ENCODE results near the gene FAM89A. TPM values are rescaled to one million over a fixed set of nuclear protein-coding genes. Genes with fewer than 3 reads are reported as not detected.

Gene FAM89A
- total RNA-seq, 1 experiment from 2014 or later = 1.5 TPM

GRCh38 chr1:230994860-230995259 is 45.2 kb downstream of the FAM89A start:
- Mint-ChIP-seq H3K4me1 (no peaks in the 10 kb centered on the region), H3K36me3 (ENCODE audit: insufficient read depth in 1 of 3, low read depth in 3 of 3) (peaks cover 0 to 26% (median 21%) of the 10 kb centered on the region in 3 experiments; a peak in 4 of 7 replicates), H3K9me3 (no peaks in the 10 kb centered on the region), H3K27me3 (ENCODE audit: low read depth) (peaks cover 35% of the 10 kb centered on the region), H3K4me3 (no peak overlapping the region), H3K27ac (no peak overlapping the region)
- H4K8ac ChIP-seq (replicated peaks; ENCODE audit: insufficient read length, low read depth, low read length) = no peak overlapping the region
- WGBS (ENCODE audit: extremely low coverage, insufficient read length, low lambda C conversion rate) = no CpG with 5 or more reads among the region's 1 CpG
- no peak overlapping the region for H2BK12ac ChIP-seq (ENCODE audit: insufficient read length, low read depth, low read length)
- H2AK5ac ChIP-seq (ENCODE audit: insufficient read length, low read length) = no peak overlapping the region
- no peak overlapping the region for H3K9ac ChIP-seq (ENCODE audit: extremely low read depth, insufficient read length, low read length)
- H4K20me1 ChIP-seq (ENCODE audit: control insufficient read depth, insufficient read depth, insufficient read length) = no peaks in the 10 kb centered on the region
- TF ChIP-seq, protein P1, sequence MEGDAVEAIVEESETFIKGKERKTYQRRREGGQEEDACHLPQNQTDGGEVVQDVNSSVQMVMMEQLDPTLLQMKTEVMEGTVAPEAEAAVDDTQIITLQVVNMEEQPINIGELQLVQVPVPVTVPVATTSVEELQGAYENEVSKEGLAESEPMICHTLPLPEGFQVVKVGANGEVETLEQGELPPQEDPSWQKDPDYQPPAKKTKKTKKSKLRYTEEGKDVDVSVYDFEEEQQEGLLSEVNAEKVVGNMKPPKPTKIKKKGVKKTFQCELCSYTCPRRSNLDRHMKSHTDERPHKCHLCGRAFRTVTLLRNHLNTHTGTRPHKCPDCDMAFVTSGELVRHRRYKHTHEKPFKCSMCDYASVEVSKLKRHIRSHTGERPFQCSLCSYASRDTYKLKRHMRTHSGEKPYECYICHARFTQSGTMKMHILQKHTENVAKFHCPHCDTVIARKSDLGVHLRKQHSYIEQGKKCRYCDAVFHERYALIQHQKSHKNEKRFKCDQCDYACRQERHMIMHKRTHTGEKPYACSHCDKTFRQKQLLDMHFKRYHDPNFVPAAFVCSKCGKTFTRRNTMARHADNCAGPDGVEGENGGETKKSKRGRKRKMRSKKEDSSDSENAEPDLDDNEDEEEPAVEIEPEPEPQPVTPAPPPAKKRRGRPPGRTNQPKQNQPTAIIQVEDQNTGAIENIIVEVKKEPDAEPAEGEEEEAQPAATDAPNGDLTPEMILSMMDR (conservative IDR thresholded peaks at IDR 0.05) = no peak
- no peak overlapping the region for H2BK5ac ChIP-seq (ENCODE audit: insufficient read length, low read length)
- H3K14ac ChIP-seq (ENCODE audit: insufficient read depth, low read length) = no peak overlapping the region
- H2BK15ac ChIP-seq (ENCODE audit: low read depth, low read length) = no peak overlapping the region
- no peak overlapping the region for H3K18ac ChIP-seq (ENCODE audit: insufficient read length, low read depth, low read length)
- H3K79me2 ChIP-seq (ENCODE audit: insufficient read depth, low read length) = no peaks in the 10 kb centered on the region
- no peak overlapping the region for H3K4ac ChIP-seq (ENCODE audit: low read depth, low read length)
- no peak overlapping the region for H4K5ac ChIP-seq (ENCODE audit: insufficient read length, low read depth, low read length)
- H3K27ac ChIP-seq (ENCODE audit: insufficient read length, low read depth, low read length) = no peak overlapping the region
- no peaks in the 10 kb centered on the region for H3K9me3 ChIP-seq (ENCODE audit: control insufficient read depth, low read depth, low read length)
- no peaks in the 10 kb centered on the region for H3K4me1 ChIP-seq (ENCODE audit: insufficient read depth, low read length)
- H3K4me2 ChIP-seq (ENCODE audit: insufficient read depth, insufficient read length, low read length) = no peak overlapping the region
- no peaks in the 10 kb centered on the region for H3K79me1 ChIP-seq (ENCODE audit: insufficient read depth, low read depth, low read length, poor library complexity, severe bottlenecking)
- DNase-seq = no peak
- H3K23me2 ChIP-seq (ENCODE audit: insufficient read length, low read depth, low read length, poor library complexity, severe bottlenecking) = no peaks in the 10 kb centered on the region
- no peak overlapping the region for H4K91ac ChIP-seq (ENCODE audit: insufficient read length, low read depth, low read length)
- H3T11ph ChIP-seq (ENCODE audit: low read length) = no peak overlapping the region
- no peak overlapping the region for H2BK120ac ChIP-seq (ENCODE audit: low read depth, low read length, poor library complexity, severe bottlenecking)
- H3K27me3 ChIP-seq (ENCODE audit: insufficient read depth, low read length) = no peaks in the 10 kb centered on the region
- no peak overlapping the region for H3K56ac ChIP-seq (ENCODE audit: insufficient read length, low read depth, low read length)
- H2AFZ ChIP-seq (ENCODE audit: low read length) = no peak overlapping the region
- H3K23ac ChIP-seq (ENCODE audit: insufficient read length, low read depth, low read length) = no peak overlapping the region
- H2BK20ac ChIP-seq (ENCODE audit: low read depth, low read length, poor library complexity, severe bottlenecking) = no peak overlapping the region
